SIG-M5 treated with dmso at 0.1 percent for 504 hours (cell line): ENCODE results near the gene PUM1.

Experiments
- DNase-seq: peaks from one replicate; lab custom pipeline; 2025; ENCODE audit not compliant: unreplicated experiment; lab: John Stamatoyannopoulos, UW

Gene PUM1

DNA sequence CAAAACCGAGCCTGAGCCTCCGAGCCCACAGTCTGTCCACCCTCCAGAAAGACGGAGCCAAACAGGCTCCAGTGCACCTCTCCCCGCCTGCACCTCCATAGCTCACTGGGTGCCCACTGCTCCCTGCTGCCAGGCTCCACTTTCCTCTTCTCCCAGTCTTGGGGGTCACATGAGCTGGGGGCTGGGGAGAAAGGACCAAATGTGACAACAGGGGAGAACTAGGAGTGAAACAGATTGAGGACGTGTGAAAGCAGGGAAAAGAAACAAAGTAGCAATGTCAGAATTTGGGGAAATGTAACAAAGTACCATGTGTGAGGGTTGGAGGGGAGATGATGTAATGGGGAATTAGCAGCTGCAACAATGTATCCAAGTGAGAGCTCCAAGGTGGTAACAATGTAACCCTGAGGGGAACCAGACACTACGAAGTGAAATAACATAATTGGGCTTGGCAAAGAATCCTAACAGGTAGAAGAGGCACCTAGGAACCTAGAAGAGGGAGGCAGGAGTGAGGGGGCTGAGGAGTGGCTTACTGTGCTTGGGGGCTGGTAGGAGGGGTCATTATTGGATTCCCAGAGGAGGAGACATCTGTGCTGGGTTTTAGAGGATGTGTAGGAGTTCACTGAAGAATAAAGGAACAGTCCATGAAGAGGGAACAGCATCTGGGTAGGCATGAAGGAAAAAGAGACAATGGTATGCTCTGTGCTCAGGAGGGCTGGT, 169.4 kb downstream of the PUM1 start:
- no peak for DNase-seq

DNA sequence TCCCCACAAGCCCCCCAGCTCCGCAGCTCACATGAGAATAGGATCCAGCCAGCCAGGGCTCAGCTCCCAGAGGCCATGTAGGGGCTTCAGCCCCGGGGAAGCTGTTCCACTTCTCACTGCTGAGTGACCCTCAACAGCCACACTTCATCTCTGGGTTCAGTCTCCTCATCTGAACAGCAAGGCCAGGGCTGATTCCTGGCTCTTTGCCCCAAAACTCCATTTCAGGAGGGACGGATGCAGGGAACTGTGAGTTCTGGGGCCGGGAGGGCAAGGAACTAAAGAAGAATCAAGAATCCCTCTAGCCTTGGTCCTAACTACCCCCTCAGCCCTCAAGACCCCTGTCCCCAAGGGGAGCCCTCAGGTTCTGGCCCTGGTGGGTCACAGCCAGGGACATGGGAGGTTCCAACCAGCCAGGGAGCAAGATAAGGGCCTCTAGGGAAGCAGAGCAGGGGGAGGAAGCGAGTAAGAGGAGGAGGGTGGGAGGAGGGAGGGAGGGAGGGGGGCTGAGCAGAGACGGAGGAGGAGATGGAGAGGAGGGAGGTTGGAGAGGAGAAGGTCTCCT, 170.1 kb downstream of the PUM1 start:
- DNase-seq = no peak

DNA sequence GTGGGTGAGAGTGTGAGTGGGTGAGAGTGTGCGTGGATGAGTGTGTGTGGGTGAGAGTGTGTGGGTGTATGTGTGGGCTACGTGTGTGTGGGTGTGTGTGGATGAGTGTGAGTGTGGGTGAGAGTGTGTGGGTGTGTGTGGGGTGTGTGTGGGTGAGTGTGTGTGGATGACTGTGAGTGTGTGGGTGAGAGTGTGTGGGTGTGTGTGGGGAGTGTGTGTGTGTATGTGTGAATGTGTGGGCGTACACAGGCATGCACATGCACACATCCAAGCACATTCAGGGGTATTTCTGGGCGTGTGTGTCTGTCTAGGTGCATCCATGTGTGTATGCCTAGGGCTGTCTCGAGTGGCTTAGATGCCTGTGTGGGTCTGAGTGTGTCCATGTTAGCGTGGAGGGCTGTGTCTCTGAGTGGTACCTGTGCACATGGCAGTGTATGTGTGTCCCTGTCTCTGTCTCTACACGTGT, 171.0 kb downstream of the PUM1 start:
- no peak for DNase-seq

DNA sequence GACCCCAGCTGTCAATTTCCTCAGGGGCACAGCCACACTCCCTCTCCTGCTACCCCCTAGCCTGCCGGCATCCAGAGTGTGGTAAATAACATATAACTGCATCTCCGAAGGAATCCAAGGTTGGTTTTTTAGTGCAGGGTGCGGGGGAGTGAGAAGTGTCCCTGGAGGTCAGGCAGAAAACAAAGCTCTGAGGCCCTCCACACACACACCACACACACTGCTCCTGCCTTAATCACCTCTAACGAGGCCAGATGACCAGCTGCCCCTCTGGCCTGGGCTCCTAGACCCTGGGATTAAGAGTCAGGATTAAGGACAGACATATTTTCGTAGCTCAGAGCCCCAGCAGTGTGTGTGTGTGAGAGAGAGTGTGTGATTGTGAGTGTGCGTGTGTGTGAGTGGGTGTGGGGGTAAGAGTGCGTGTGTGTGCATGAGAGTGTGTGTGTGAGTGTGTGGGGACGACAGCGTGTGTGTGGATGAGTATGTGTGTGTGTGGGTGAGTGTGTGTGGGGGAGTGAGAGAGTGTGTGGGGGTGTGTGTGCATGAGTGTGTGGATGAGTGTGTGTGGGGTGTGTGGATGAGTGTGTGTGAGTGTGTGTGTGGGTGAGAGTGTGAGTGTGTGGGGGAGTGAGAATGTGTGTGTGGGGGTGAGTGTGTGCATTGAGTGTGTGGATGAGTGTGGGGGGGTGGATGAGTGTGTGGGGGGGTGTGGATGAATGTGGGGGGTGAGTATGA, 171.6 kb downstream of the PUM1 start:
- no peak for DNase-seq

DNA sequence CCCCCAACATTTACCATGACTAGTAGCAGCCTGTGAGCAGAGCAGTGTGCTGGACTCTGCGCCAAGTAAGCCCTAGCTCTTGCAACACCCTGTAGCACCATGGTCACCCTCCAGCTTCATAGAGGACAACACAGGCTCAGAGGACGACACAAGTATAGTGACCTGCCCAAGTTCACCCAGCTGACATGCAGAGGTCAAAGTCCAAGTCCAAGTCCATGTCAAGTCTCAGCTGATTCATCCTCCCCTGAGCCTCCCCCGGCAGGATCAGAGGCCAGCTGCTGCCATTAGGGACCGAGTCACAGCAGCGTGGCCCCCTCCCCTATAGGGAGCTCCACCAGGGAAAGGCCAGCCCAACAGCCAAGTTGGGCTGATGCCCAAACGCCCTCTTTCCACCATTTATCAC, 172.8 kb downstream of the PUM1 start:
- DNase-seq = no peak

DNA sequence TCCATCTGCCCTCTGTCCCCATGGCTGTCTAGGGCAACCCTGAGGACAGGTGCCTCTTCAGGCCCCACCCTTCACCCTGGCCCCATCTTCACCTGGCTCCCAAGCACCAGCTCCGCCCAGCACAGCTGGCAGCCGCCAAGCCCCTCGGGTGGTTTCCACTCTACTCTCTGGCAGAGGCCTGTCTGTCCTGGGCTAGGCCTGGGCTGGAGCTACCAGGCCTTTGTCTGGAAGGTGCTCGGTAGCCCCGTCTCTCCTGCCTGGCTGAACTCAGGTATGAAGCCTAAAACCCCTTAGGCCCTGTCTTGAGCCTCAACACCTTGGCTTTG, 174.3 kb downstream of the PUM1 start:
- no peak for DNase-seq

DNA sequence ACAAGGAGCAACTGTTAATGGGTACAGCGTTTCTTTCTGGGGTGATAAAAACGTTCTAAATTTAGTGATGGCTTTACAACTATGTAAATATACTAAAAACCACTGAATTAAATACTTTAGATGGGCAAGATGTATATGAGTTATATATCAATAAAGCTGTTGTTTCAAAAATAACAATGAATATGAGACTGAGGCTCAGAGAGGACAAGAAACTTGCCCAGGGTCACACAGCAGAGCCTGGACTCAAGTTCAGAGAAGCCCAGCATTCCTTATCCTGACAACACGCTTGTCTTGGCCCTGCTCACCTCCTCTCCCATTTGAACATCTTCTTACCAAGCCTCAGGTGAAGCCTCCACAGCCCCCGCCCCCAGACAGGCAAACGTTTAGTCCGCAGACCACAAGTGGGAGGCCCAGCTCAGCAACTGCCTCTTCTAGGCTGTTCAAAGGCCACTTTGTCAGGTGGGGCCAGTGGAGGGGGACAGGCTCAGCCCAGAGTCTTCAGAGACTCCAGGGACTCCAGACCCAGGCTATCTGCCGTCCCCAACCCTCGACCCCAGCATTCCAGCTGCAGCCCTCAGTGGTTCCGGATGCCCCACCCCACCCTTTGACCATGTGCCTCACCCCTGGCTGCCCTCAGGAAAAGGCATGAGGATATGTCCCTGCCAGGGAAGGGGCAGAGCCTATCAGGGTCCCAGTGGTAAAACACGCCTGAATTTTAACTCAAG, 174.9 kb downstream of the PUM1 start:
- DNase-seq = no peak

DNA sequence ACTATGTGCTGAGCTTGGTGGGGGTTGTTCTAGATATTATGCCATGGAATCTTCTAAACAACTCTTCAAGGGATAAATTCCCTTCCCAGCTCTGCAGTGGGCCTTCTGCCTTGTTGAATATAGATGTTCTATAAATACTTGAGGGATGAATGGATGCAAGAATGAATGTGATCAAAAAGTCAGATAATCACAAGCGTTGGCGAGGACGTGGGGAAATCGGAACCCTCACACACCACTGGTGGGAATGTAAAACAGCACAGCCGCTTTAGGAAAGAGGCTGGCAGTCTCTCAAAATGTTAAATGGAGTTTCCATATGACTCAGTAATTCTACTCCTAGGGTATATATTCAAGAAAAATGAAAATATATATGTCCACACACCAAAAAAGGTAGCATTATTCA, 176.0 kb downstream of the PUM1 start:
- DNase-seq = no peak

DNA sequence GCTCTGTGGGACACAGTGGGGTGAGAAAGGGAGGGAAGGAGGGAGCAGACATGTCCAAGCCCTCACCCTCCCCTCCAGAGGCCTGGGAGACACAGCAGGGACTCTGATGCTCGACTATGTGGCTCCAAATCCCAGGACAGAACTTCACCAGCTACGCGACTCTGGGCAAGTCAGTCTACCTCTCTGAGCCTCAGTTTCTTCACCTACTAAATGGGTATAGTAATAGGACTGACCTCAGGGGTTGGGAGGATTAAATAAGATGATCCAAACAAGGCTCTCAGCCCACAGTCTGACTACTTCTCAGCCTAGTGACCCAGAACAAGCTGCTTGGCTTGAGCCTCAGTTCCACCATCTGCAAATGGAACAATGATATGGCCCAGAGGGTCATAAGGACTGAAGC, 176.5 kb downstream of the PUM1 start:
- DNase-seq = no peak

DNA sequence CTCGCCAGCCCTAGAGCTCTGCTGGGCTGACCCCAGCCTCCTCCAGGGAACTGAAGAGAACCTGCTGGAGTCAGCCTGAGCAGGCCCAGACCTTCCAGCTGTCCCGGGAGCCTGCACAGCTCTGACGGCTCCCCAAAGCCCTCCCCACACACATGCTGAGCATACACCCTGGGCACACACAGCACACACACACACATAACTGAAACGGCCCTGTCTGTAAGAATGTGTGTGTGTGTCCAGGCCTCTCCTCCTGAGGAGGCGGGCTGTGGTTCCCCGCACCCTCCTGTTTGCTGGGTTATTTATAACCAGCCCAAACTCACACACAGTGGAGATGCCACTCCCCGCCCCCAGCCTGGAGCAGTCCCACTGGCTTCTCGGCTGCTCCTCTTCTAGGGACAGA, 177.1 kb downstream of the PUM1 start:
- DNase-seq = no peak

DNA sequence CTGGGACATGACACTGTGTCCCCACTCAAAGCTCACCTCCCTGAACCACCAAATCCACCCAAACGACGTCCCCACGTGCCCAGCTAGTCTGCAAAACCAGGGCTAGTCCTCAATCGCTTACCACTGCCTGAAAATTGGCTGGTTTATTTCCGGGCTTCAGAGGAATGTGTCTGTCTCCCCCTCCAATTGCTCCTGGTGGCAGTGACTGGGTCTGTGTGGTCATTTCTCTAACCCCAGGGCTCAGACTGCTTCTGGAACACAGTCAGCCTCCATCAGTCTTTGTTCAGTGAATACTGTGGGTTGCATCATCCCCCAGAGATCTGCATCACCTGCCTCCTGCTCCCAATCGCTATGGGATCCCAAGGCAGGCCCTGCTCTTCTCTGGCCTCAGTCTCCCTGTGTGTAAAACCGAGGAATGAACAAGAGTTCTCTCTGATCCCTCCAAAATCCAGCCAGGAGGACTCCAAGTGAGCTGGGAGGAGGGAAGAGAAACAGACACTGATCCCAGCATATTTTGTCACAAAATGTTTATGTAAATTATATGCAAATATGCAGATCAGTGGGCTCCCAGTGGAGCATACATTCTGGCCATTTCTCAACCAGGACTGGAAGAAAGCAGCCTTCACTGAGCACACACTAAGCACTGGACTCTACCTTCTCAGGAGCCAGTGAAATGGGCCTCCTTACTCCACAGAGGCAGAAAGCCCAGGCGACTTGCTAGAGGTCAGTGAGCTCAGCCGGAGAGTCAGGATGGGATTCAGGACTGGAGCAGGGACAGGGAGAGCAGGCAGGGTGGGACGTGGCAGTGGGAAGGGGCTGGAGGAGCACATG, 177.8 kb downstream of the PUM1 start:
- DNase-seq = no peak

DNA sequence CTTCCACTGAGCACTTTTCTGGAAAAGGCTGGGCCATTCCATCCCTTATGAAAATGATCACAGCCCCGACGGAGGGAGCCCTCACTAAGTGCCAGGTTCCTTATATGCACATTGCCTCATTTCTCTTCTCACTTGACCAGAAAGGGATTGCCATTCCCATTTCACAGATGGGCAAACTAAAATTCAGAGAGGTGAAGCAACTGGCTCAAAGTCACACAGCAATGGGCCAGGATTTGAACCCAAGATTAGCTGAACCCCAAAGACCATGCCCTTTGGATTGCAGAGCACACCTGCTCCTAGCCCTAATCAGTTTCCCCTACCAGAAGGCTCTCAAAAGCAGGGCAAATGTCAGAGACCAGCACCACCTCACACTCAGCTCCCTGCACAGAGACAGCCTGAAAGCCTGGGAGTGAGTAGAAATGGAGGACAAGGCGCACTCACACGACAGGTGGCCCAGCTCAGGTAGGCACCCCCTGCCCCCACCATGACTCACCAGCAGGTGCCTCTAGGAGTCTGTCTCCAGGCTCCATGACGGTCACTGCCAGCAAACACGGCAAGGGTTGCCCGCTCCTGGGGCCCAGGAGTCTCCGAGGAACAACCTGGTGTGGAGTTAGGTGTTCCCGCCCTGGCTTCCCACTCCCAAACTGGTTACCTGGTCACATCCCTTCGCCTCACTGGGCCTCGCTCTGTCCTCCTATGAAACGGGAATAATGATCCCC, 178.6 kb downstream of the PUM1 start:
- no peak for DNase-seq

DNA sequence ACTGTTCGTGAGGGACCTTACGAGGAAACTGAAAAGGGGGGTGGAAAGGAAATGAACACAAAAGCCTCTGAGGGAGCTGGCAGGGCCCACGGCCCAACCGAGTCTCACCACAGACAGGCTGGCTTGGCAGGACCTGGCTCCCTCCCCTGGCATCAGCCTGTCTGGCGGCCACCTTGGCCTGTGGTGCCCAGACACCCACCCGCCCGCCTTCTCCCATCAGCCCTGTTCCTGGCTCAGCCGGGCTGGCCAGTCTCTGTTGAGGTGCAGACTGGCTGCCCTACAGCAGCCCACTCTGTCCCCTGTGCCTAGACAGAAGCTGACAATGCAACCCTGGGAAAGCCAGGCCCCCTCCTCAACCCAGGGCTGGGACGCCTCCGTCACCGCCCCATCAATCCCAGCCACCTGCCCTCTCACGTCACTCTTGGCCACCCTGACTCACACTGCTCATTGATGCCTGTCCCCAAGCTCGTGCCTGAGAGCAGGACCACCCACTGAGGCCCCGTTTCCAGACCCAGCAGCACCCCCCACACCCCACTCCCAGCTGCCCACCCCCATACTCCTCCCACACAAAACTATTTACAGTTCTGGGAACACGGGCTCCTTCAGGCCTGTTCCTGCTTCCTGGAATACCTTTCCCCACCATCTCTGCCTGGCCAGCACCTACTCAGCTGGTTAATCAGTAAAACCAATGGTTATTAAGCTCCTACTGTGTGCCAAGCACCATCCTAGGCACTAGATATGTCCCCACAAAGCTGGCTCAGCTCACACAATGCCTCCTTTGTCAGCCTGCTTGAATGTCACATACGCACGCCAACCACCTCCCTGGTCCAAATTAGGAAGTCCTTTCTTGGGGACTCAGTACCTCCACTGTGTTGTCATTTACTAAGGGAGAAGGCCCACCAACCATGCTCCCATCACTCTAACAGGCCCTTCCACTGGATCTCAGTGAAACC, 179.7 kb downstream of the PUM1 start:
- DNase-seq = no peak

DNA sequence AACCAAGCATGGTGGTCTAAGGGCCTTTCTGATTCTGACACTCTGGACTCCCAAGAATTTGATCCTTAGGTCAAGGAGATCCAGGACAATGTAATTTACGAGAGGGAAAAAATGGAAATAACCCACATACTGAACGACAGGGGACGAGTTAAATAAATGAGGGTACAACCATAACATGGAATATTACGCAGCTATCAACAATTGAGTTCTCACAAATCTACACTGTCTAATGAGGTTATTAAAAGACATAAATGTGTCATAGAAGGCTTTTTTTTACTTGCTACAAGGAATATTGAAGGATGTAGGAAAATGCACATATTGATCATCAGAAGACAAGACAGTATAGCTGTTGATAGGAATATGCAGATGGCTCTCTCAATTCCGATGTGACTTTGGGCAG, 180.8 kb downstream of the PUM1 start:
- DNase-seq = no peak

DNA sequence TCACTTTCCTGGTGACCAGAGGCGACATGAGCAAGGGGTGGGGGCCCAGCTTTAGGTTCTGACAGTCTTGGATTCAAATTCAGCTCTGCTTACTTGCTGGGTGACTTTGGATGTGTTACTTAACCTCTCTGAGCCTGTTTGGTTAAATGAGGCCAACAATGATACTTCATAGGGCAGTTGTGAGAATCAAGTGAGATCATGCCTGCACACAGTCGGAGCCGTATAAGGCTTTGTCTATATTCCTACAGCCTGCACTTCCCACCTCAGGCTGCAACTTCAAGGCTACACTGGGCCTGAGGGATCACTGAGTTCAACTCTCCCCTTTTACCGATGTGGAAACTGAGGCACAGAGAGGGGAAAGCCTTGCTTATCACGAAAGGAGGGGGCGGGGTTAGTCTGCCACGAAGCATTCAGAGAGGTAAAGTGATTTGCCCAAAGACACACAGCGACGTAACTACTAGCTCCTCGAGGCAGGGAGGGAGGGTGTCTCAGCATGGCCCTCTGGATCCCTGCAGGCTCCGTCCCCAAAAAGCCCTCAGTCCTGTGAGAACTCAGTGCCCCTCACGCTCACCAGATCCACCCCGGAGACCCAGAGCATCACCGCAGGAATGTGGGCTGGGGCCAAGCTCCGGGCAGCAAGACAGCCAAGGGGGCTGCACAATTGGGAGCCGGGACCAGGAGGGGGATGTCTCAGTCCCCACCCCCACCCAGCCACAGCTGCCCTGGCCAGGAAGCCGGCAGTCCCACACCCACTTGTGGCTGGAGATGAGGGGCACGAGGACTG, 181.9 kb downstream of the PUM1 start:
- no peak for DNase-seq

DNA sequence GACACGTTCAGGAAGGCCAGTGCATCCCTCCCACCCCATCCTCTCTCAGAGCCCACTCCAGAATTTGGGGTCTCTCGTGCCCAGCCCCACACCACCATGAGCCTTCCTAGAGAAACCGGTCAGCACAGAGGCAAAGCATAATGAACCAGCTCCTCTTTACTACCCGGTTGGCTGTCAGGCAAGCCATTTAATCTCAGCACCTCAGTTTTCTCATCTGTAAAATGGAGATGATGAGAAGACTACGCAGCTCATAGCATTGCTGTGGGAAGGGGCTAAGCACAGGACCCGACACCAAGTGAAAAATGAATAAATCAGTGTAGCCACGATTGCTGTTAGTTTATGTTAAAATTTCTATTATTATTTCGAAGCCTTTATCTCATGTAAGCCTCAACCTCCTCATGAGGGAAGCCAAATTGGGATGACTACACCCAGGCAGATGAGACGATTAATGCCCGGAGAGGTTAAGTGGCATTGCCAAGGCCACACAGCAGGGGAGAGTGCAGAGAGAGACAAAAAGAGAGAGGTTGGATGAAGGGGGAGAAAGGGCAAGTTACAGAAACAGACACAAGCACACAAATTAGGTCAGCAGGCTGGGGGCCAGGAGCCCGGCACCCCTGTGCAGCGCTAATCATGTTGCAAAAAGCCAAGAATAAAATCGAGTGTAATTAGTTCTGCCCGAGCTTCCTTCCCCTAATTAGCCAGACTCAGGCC, 182.7 kb downstream of the PUM1 start:
- DNase-seq = no peak
